Liver (tissue), 9 donors: ENCODE measurements around the gene LSMEM2. TPM values are rescaled to one million over a fixed set of nuclear protein-coding genes. Genes with fewer than 3 reads are reported as not detected.
A peak's percentile ranks its signal among the peaks of the same experiment; 100 is the strongest.

Source experiments
- DNase-seq: peaks from one replicate; pipeline ENCODE4 v3.0.0-alpha.2; 2017; ENCODE audit warnings: low spot score
- H3K27ac ChIP-seq, 2 donors: one replicate each; pipeline ENCODE4 v1.7.0; 2013; ENCODE audit warnings: inconsistent platforms in 2 of 2, low read length in 2 of 2, control low read depth in 1 of 2, low read depth in 1 of 2, mild to moderate bottlenecking in 1 of 2
- H3K27me3 ChIP-seq, 4 donors: one replicate each; pipeline versions ENCODE4 v1.6.1 to v1.7.0; 2013; ENCODE audit warnings: low read length in 3 of 4, inconsistent platforms in 1 of 4, mild to moderate bottlenecking in 1 of 4, moderate library complexity in 1 of 4; ENCODE audit not compliant: control insufficient read depth in 4 of 4, insufficient read depth in 4 of 4
- H3K36me3 ChIP-seq, 4 donors: one replicate each; pipeline versions ENCODE4 v1.6.1 to v1.7.0; 2013; ENCODE audit warnings: low read length in 3 of 4, mild to moderate bottlenecking in 3 of 4, low read depth in 1 of 4, moderate library complexity in 1 of 4; ENCODE audit not compliant: control insufficient read depth in 4 of 4, insufficient read depth in 3 of 4
- H3K4me1 ChIP-seq, 4 donors: one replicate each; pipeline versions ENCODE4 v1.6.1 to v1.7.0; 2013; ENCODE audit warnings: low read length in 3 of 4, mild to moderate bottlenecking in 3 of 4, moderate library complexity in 1 of 4; ENCODE audit not compliant: control insufficient read depth in 4 of 4, insufficient read depth in 4 of 4
- H3K4me3 ChIP-seq, 3 donors: one replicate each; pipeline versions ENCODE4 v1.6.1 to v1.7.0; 2013; ENCODE audit warnings: low read length in 3 of 3, control low read depth in 1 of 3, low read depth in 1 of 3, mild to moderate bottlenecking in 1 of 3
- H3K9ac ChIP-seq, 2 donors: one replicate each; pipeline ENCODE4 v1.7.0; 2013; ENCODE audit warnings: low read length in 2 of 2, mild to moderate bottlenecking in 2 of 2, moderate library complexity in 2 of 2, control low read depth in 1 of 2, low read depth in 1 of 2
- H3K9me3 ChIP-seq, 4 donors: one replicate each; pipeline versions ENCODE4 v1.6.1 to v1.7.0; 2013; ENCODE audit warnings: low read length in 3 of 4; ENCODE audit not compliant: control insufficient read depth in 4 of 4
- ATF3 ChIP-seq: IDR thresholded peaks from 2 replicates; pipeline ENCODE4 v1.6.1; 2016; ENCODE audit warnings: antibody characterized with exemption
- CTCF ChIP-seq: fragments of 150-350 bp; IDR thresholded peaks from 2 replicates; pipeline ENCODE4 v1.5.1; 2017; ENCODE audit warnings: improper control_type of control experiment, low read depth, low read length; ENCODE audit not compliant: missing input control
- FOXA1 ChIP-seq: IDR thresholded peaks from 2 replicates; pipeline ENCODE4 v1.6.1; 2016; ENCODE audit warnings: antibody characterized with exemption
- FOXA2 ChIP-seq: IDR thresholded peaks from 2 replicates; pipeline ENCODE4 v1.6.1; 2016; ENCODE audit warnings: antibody characterized with exemption
- GABPA ChIP-seq, 2 donors: IDR thresholded peaks in 1 of 2; conservative IDR thresholded peaks in 1 of 2; 2 replicates each; pipeline ENCODE4 v1.6.1; 2016; ENCODE audit warnings: antibody characterized with exemption in 2 of 2, mild to moderate bottlenecking in 1 of 2, moderate library complexity in 1 of 2
- HNF4G ChIP-seq: IDR thresholded peaks from 2 replicates; pipeline ENCODE4 v1.6.1; 2016; ENCODE audit warnings: antibody characterized with exemption
- NR2F2 ChIP-seq: IDR thresholded peaks from 2 replicates; pipeline ENCODE4 v1.6.1; 2016; ENCODE audit warnings: antibody characterized with exemption
- REST ChIP-seq: IDR thresholded peaks from 2 replicates; pipeline ENCODE4 v1.6.1; 2016; ENCODE audit warnings: antibody characterized with exemption, mild to moderate bottlenecking
- RXRA ChIP-seq, 2 donors: IDR thresholded peaks; 2 replicates each; pipeline ENCODE4 v1.6.1; 2017 to 2018; ENCODE audit warnings: antibody characterized with exemption in 2 of 2, mild to moderate bottlenecking in 1 of 2
- ZBTB33 ChIP-seq: IDR thresholded peaks from 2 replicates; pipeline ENCODE4 v1.6.1; 2016; ENCODE audit warnings: antibody characterized with exemption
- WGBS: extraction: QIAGEN DNeasy Blood & Tissue Kit; methylation state at CpG from one replicate; pipeline ENCODE4 v1.1.7; 2013; 5-methylcytosine and 5-hydroxymethylcytosine counted together
- polyA plus RNA-seq, 2 donors: library from polyadenylated mRNA; stranded (reverse) in 1 of 2; unstranded in 1 of 2; fragments of 200-250 nt in 1 of 2; fragments of >200 nt in 1 of 2; fragmentation: Nextera tagmentation in 1 of 2; extraction: Ambion mirVana in 1 of 2; gene quantifications; one replicate each; pipeline versions ENCODE4 v1.2.1 to v1.2.3, GENCODE V29; 2013 to 2015
- total RNA-seq, 2 donors: library from RNA; depleted of rRNA; stranded (reverse); fragments of >200 nt; gene quantifications; one replicate each; pipeline ENCODE4 v1.2.3, GENCODE V29; 2014
- TF ChIP-seq, protein P1 (sequence below): IDR thresholded peaks from 2 replicates; pipeline ENCODE4 v1.6.1; 2016; ENCODE audit warnings: antibody characterized with exemption
- donor health status: healthy.
- donor health status: healthy.
- donor health status: healthy.
- donor health status: healthy.
- donor health status: healthy.

The LSMEM2 gene
- total and polyA plus RNA-seq, 4 donors, result 0.03 to 0.08 TPM; not detected in 2

DNA sequence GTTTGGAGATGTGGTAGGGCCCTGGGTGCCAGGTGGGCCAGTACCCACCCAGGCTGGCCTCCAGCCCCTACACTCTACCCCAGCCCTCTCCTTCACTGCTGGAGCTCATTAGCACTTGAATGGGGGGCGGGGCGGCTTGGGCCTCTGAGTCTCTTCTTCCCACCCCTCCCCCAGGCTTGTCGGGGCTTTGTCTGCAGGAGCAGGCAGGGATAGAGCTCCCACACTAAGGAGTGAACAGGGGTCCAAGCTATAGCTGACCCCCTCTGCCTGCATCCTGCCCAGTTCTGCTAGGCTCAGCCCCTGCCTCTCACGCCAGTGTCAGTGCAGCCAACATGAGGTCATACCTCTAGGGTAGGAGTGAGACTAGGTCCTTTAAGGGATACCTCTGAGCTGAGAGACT lies 37.7 kb upstream of the LSMEM2 start (continued):
- TF ChIP-seq HNF4G, result no peak
- TF ChIP-seq FOXA1, result no peak

DNA sequence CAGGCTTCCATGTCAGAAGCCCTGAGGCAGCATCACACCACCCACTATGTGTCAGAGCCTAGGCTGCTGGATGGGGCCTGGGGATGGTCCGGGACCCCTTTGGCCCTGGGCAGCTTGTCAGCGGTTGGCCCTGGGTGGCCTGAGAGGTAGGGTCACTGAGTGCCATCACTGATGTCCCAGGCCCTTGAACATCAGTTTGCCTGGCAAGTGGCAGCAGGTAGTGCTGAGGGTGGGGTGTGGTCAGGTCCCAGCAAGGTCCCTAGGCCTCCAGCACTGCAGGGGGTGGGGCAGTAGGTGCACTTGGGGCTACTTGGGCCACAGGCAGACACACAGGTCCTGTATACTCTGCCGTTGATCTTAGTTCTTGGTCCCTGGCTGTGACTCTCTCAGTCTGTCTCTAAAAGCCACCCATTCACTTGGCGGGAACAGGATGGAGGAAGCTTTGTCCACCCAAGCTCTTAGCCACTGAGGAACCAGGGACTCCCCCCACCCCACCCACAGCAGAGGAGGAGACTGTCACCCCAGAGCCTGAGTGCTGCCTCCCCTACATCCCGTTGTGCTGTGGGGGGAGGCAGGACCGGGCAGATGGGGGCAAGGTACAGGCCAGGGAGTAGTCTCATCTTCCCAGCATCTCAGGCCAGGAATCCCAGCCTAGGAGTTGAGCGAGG lies 37.0 kb upstream of the LSMEM2 start:
- Histone ChIP-seq H3K9ac (no peak overlapping the region), H3K27me3 (no peaks in the 10 kb centered on the region), H3K27ac (peak overlapping the region; percentile 83 to 87), H3K4me3 (no peak overlapping the region), H3K9me3 (no peaks in the 10 kb centered on the region), H3K36me3 (no peaks in the 10 kb centered on the region), H3K4me1 (peaks cover 19 to 91% (median 72%) of the 10 kb centered on the region in 4 donors)
- 70% methylated on average over 7 of the region's 7 CpGs for WGBS
- no peak for DNase-seq
- no peak for TF ChIP-seq CTCF
- TF ChIP-seq FOXA2, result no peak
- no peak for TF ChIP-seq ZBTB33
- TF ChIP-seq FOXA1, result no peak
- no peak for TF ChIP-seq NR2F2
- no peak for TF ChIP-seq REST

DNA sequence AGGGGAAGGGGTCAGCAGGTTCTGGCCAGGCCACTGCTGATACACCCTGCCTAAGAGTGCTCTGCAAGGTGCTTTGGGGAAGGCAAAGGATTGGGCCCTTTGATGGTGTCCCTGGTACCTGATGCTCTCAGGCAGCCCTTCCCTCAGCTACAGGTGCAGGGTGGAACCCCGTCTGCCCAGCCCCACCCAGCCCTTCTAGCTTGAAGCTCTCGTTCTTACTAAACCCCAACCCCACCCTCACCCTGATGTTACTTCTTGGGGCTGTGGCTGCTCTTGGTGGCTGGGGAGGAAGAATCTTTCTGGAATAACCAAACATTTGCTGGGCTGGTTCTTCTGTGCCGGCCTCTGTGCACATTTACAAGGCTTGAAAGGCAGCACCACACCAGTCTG lies 36.5 kb upstream of the LSMEM2 start:
- Histone ChIP-seq H3K9ac (no peak overlapping the region), H3K27ac (peak overlapping the region; percentile 83 to 87), H3K36me3 (no peaks in the 10 kb centered on the region), H3K27me3 (no peaks in the 10 kb centered on the region), H3K4me3 (no peak overlapping the region), H3K9me3 (no peaks in the 10 kb centered on the region), H3K4me1 (peaks cover 18 to 91% (median 72%) of the 10 kb centered on the region in 4 donors)
- DNase-seq, result no peak
- WGBS, result 61% methylated on average over 3 of the region's 3 CpGs
- no peak for TF ChIP-seq RXRA (IDR thresholded peaks at IDR 0.05)
- no peak for TF ChIP-seq GABPA (IDR thresholded peaks at IDR 0.05 in 1 of 2, conservative IDR thresholded peaks at IDR 0.05 in 1 of 2)
- TF ChIP-seq, protein P1, sequence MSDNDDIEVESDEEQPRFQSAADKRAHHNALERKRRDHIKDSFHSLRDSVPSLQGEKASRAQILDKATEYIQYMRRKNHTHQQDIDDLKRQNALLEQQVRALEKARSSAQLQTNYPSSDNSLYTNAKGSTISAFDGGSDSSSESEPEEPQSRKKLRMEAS, result no peak
- TF ChIP-seq ATF3, result no peak
- no peak for TF ChIP-seq FOXA1
